ENCODE data around the gene PHOX2A. TPM values are rescaled to one million over a fixed set of nuclear protein-coding genes. Genes with fewer than 3 reads are reported as not detected.

Gene PHOX2A
- total and polyA plus RNA-seq, 2 donors, result 0.90 to 1.1 TPM

DNA sequence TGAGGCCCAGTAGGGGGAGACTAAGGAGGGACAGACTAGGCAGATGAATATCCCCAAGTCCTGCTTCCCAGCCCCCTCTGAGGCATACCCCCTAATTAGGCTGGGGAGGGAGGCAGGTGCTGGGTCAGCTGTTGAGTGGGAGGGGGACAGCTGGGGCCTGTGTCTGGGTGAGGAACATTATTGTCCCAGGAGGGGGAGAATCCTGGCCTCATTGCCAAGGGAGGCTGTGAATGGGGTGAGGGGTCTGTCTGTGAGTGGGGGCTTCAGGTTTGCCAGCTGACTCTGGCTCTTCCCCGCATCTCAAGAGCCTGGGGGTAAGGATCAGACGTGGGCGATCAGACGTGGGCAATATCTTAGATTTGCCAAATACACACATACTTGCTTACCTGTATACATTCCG is 17.3 kb downstream of the PHOX2A start:
- Histone ChIP-seq H3K4me3 (ENCODE audit: low read depth, low read length) (no peak overlapping the region), H3K4me1 (ENCODE audit: insufficient read depth) (no peaks in the 10 kb centered on the region), H3K36me3 (ENCODE audit: insufficient read depth) (peaks cover under 1% of the 10 kb centered on the region), H3K27ac (ENCODE audit: low read depth) (no peak overlapping the region)
- no peak for DNase-seq (ENCODE audit: extremely low spot score)
- 80% methylated on average over 5 of the region's 5 CpGs for WGBS

DNA sequence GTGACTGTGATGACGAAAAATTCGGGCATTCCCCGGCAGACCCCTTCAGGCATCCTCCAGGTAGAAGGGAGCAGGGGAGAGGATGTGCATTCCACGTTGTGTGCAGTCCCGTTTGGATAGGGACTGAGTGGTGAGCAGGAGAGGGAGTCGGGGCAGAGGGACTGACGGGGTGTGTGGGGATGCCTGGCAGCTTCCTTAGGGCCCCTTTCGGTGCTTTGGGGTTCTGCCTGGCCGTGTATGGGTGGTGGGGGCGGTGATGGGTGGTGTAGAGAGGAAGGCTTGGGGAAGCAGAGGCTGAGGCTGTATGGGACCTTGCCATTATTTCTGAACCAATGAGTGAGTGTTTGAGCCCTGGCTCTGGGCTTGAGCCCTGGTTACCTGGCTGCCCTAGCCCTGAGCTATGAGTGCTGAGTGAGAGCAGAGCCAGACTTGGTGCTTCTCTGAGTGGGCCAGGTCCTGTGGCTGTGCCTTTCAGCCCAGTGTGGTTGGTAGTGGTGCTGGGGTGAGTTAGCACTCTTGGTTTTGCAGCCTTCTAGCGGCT is 18.5 kb downstream of the PHOX2A start:
- no peaks in the 10 kb centered on the region for H3K36me3 ChIP-seq (ENCODE audit: insufficient read depth)
- no peak for DNase-seq (ENCODE audit: extremely low spot score)
- H3K4me1 ChIP-seq (ENCODE audit: insufficient read depth), result no peaks in the 10 kb centered on the region
- H3K4me3 ChIP-seq (ENCODE audit: low read depth, low read length), result peak overlapping the region; percentile 90
- H3K27ac ChIP-seq (ENCODE audit: low read depth), result no peak overlapping the region
- WGBS, result 13% methylated on average over 11 of the region's 11 CpGs

DNA sequence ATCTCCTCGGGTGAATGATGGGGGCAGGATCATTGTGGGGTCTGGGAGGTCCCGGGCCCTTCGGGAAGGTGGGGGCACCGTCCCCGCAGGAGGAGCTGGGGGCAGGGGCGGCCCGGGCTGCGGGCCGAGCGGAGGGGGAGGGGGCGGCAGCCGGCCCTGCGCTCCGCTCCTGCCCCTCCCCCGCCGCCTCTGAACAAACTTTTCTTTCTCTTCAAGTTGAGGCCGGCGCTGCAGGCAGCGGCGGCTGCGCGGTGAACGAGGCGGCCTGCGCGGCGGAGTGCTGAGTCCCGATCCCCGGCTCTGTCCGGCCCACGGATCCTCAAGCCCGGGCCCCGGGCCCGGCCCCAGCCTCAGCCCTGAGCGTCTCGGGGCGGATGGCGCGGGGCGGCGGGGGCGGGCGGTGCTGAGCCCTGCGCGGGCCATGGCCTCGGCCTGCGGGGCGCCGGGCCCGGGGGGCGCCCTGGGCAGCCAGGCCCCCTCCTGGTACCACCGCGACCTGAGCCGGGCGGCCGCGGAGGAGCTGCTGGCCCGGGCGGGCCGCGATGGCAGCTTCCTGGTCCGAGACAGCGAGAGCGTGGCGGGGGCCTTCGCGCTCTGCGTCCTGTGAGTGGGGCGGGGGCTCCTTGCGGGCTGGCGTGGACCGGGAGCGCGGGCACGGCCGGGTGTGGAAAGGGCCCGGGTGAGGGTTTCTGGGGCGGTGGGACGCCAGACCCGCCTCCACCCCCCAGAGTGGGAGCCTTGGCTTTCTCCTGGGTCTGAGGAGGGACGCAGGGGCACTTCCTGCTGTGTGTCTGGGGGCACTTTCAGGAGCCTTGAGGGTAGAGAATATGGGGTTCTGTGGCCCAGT is 19.2 kb downstream of the PHOX2A start, which contains the start of gene INPPL1:
Gene INPPL1 (plus strand): TSS at position 204 of the 847 bp plus-strand sequence. CDS start 218 bp downstream, at position 422.
- WGBS, result under 1% methylated on average over 80 of the region's 81 CpGs
- no peak for DNase-seq (ENCODE audit: extremely low spot score)
- Histone ChIP-seq H3K4me1 (ENCODE audit: insufficient read depth) (no peaks in the 10 kb centered on the region), H3K4me3 (ENCODE audit: low read depth, low read length) (peak within 1 kb of the TSS; percentile 90), H3K36me3 (ENCODE audit: insufficient read depth) (no peaks in the 10 kb centered on the region), H3K27ac (ENCODE audit: low read depth) (peak within 1 kb of the TSS; percentile 95)

DNA sequence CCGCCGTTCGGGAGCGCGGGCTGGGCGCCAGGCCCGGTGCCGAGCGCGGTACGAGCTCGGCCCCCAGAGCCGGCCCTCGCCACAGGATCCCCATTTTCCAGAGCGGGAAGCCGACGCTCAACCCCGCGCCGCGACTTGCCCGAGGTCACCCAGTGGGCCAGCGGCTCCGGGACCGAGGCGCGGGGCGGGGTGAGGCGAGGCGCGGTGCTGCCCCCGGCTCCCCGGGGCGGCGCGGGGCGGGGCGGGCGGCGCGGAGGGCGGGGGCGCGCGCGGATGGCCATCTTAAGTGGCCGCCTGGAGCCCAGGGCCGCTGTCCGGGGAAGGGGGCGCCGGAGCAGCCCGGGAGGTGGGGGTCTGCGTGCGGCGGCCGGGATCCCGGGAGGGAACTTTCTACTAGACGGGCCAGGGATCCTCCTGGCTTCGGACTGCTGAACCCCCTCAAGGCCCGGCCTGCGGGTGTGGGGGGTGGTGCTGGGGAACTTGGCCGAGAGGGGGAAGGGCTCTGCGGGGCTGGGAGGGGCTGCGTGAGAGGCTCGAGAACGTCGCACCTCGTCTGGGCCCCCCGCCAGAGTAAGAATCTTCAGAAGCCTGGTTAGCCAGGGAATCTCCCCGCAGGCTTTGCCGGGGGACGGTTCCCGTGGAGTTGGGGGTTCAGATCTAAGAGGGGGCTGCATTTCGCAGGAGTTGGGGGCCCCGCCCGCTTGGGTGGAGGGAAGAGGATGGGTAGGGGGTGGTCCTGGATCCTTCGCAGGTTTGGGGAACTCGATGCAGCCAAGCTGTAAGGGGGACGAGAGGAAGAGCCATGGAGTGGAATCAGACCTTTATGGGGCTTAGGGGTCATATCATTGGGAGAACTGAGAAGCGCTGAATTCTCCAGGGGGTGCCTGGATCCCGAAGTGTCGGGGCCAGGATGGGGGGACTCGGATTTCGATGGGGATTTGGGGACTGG is 20.1 kb downstream of the PHOX2A start:
- Histone ChIP-seq H3K4me3 (ENCODE audit: low read depth, low read length) (peak overlapping the region; percentile 90), H3K36me3 (ENCODE audit: insufficient read depth) (no peaks in the 10 kb centered on the region), H3K4me1 (ENCODE audit: insufficient read depth) (no peaks in the 10 kb centered on the region), H3K27ac (ENCODE audit: low read depth) (peak overlapping the region; percentile 95)
- under 1% methylated on average over 84 of the region's 84 CpGs for WGBS
- no peak for DNase-seq (ENCODE audit: extremely low spot score)

DNA sequence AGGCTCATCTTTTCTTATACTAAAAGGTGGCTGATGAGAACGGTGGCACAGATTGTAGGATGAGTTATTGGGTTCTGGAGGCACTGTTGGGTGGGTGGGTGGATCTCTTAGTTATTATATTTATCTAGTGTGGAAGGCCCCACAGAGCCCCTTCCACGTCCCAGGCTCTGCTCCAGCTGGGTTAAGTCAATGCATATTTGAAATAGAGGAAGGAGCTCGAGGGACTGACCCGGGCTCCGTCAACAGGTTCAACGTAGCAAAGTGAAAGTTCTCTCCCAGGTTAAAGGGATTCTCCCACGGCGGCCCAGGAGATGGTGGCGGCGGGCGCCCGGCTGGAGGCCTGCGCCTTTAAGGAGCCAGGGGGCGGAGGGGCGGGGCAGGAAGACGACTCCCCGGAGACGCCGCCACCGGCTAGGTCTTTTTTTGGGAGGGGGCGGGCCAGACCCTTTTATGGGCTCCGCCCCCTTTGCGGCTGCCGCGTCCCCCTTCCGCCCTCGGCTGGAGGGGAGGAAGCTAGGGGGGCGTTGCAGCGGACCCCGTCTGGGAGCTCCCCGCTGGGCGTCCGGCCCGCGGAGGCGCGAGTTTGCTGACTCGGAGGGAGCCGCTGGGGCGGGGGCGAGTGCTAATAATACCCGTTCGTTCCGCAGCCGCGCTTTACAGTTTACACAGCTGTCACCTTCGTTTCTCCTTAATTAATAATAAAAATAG is 20.9 kb downstream of the PHOX2A start:
- peak; percentile 90 for DNase-seq (ENCODE audit: extremely low spot score)
- Histone ChIP-seq H3K4me3 (ENCODE audit: low read depth, low read length) (peak overlapping the region; percentile 90), H3K4me1 (ENCODE audit: insufficient read depth) (no peaks in the 10 kb centered on the region), H3K27ac (ENCODE audit: low read depth) (peak overlapping the region; percentile 95), H3K36me3 (ENCODE audit: insufficient read depth) (no peaks in the 10 kb centered on the region)
- WGBS, result under 1% methylated on average over 47 of the region's 47 CpGs

DNA sequence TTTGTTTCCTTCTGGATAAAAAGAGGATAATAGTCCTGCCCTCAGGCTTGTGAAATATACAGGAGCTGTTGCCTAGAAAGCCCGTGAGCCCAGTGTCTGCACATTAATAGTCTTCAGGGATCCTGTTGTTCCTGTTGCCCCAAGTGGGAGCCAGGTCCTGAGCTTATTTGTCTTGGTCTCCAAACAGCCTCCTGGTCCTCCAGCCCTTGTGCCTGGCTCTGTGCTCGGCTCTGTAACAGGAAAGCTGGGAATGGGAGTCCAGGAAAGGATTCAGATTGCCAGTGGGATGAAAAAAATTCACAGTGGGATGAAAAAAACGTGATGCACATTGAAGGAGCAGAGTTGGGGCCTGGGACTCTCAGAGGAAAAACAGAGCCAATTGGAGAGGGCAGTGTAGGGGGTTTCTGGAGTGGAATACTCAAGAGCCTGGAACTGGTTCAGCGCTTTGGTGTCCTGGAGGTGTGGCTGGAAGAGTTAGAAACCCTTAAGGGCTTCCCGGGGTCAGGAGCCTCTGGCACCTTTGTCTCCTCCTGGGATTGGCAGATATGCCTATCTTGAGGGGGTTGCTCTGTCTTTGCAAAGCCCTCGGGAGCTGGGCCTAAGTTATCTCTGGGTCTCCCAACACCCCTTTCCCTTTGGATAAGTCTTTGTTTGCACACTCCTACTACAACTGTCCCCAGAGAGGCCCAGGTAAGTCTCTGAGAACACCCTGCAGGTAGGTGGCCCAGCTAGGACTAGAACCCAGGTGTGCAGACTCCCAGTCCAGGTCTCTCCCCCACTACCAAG is 21.7 kb downstream of the PHOX2A start:
- H3K4me3 ChIP-seq (ENCODE audit: low read depth, low read length), result peak overlapping the region; percentile 90
- H3K27ac ChIP-seq (ENCODE audit: low read depth), result peak overlapping the region; percentile 74
- H3K36me3 ChIP-seq (ENCODE audit: insufficient read depth), result no peaks in the 10 kb centered on the region
- no peaks in the 10 kb centered on the region for H3K4me1 ChIP-seq (ENCODE audit: insufficient read depth)
- DNase-seq (ENCODE audit: extremely low spot score), result no peak
- WGBS, result 62% methylated on average over 6 of the region's 6 CpGs

DNA sequence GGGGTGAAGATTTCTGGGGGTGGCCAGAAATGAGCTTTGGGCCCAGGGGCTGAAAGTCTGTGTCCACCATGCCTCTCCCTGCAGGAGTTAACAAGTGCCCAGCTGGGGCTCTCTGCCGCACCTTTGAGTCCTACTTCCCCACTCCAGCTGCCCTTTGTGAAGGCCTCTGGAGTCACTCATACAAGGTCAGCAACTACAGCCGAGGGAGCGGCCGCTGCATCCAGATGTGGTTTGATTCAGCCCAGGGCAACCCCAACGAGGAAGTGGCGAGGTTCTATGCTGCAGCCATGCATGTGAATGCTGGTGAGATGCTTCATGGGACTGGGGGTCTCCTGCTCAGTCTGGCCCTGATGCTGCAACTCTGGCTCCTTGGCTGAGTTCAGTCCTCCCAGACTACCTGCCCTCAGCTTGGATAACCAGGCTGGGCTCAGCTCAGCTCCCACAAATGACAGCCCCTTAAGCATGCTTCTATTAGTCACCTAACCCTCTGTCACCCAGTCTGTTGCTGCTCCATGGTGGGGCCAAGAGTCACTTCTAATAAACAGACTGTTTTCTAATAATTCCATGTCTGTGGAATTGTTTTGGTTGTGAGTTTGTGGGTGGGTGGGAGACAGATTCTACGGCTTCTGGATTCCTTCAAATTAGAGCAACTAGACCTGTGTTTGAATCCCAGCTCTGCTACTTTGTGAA is 22.4 kb downstream of the PHOX2A start:
- no peaks in the 10 kb centered on the region for H3K4me1 ChIP-seq (ENCODE audit: insufficient read depth)
- no peak for DNase-seq (ENCODE audit: extremely low spot score)
- H3K36me3 ChIP-seq (ENCODE audit: insufficient read depth), result no peaks in the 10 kb centered on the region
- no peak overlapping the region for H3K4me3 ChIP-seq (ENCODE audit: low read depth, low read length)
- no peak overlapping the region for H3K27ac ChIP-seq (ENCODE audit: low read depth)
- 89% methylated on average over 7 of the region's 7 CpGs for WGBS

DNA sequence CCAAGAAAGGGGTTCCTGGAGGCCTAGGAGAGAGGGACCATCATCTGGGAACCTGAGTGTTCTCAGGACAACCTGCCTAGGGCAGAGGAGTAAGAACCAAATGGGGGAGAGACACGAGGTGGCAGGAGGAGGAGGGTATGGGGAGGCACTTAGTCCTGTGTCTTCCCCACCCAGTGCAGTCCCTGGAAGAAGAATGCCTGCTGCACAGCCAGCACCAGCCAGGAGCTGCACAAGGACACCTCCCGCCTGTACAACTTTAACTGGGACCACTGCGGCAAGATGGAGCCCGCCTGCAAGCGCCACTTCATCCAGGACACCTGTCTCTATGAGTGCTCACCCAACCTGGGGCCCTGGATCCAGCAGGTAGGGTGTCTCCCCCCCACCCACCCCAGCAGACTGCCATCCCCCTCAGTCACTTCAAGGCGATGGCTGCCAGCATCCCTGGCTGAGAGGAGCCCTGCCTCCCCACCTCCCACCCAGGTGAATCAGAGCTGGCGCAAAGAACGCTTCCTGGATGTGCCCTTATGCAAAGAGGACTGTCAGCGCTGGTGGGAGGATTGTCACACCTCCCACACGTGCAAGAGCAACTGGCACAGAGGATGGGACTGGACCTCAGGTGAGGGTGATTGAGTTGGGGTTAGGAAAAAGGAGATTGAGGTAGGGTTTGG is 23.1 kb downstream of the PHOX2A start:
- no peak for DNase-seq (ENCODE audit: extremely low spot score)
- Histone ChIP-seq H3K27ac (ENCODE audit: low read depth) (no peak overlapping the region), H3K36me3 (ENCODE audit: insufficient read depth) (no peaks in the 10 kb centered on the region), H3K4me1 (ENCODE audit: insufficient read depth) (no peaks in the 10 kb centered on the region), H3K4me3 (ENCODE audit: low read depth, low read length) (no peak overlapping the region)
- WGBS, result 88% methylated on average over 10 of the region's 10 CpGs

DNA sequence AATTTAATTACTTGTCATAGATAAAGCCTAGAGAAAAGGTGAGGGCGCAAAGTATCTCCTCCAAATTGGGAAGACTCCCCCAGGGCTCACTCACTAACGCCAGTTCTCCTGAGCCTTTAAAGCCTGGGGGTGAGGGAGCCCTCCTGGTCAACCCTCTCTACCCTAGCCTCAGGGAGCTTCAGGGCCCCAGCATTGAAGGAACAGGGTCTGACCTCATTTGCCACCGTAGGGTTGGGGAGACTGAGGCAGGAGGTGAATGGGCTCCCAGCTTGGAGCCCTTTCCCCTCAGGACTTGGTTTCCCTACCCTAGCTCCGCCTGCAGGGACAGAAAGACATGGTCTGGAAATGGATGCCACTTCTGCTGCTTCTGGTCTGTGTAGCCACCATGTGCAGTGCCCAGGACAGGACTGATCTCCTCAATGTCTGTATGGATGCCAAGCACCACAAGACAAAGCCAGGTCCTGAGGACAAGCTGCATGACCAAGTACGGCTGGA is 25.7 kb downstream of the PHOX2A start:
- H3K4me3 ChIP-seq (ENCODE audit: low read depth, low read length), result no peak overlapping the region
- 83% methylated on average over 5 of the region's 5 CpGs for WGBS
- no peak for DNase-seq (ENCODE audit: extremely low spot score)
- no peaks in the 10 kb centered on the region for H3K4me1 ChIP-seq (ENCODE audit: insufficient read depth)
- no peaks in the 10 kb centered on the region for H3K36me3 ChIP-seq (ENCODE audit: insufficient read depth)
- no peak overlapping the region for H3K27ac ChIP-seq (ENCODE audit: low read depth)

DNA sequence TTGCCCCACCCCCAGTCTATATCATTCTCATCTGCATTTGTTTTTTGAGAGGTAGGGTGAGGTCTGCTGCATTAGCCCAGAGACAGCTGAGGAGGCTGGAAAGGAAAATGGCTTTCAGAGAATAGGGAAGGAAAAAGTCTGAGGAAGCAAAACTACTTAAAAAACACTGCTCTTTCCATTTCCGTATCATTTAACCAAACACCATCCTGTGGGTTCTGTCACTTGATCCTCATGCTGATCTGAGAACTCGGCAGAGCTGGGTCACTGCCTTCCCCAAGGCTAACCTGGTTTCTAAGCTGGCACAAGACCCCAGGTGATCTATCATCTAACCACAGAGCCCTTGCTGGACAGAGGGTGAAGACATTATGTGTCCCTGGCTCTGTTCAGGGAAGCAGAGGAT is 26.1 kb downstream of the PHOX2A start:
- no peaks in the 10 kb centered on the region for H3K36me3 ChIP-seq (ENCODE audit: insufficient read depth)
- 25% methylated on average over 2 of the region's 2 CpGs for WGBS
- H3K27ac ChIP-seq (ENCODE audit: low read depth), result no peak overlapping the region
- no peak for DNase-seq (ENCODE audit: extremely low spot score)
- H3K4me1 ChIP-seq (ENCODE audit: insufficient read depth), result no peaks in the 10 kb centered on the region
- no peak overlapping the region for H3K4me3 ChIP-seq (ENCODE audit: low read depth, low read length)

DNA sequence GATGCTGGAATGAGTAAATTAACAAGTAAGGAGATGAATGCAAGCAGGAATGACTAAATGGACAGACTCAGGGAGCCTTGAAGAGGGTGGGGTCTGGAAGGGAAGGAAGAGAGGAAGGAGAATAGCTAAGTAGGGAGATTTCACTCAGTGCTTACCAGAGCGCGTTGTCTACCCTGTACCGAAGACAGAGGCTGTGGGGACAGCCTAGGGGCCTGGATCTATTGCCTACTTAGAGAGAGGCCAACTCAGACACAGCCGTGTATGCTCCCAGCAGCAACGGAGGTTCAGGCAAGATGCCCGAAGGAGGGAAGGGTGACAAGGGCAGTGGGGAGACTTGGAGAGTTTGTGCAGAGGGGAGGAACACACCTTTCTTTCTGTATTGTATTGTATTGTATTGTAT is 27.3 kb downstream of the PHOX2A start, which contains the start of gene FOLR2:
Gene FOLR2 (plus strand): TSS at position 157 of the 400 bp plus-strand sequence. CDS start 1,791 bp downstream, outside the sequence.
- Histone ChIP-seq H3K4me3 (ENCODE audit: low read depth, low read length) (no peak within 1 kb of the TSS), H3K27ac (ENCODE audit: low read depth) (no peak within 1 kb of the TSS), H3K4me1 (ENCODE audit: insufficient read depth) (no peaks in the 10 kb centered on the region), H3K36me3 (ENCODE audit: insufficient read depth) (no peaks in the 10 kb centered on the region)
- WGBS, result 79% methylated on average over 6 of the region's 6 CpGs
- no peak for DNase-seq (ENCODE audit: extremely low spot score)
